GM18517 (cell line): ENCODE measurements around the gene ARHGAP26.

ENCODE experiments used
- ATAC-seq: cut with Tn5 transposase; IDR thresholded peaks from one replicate; pipeline ENCODE4 v1.9.1; 2021; ENCODE audit warnings: mild to moderate bottlenecking, moderate library complexity; ENCODE audit not compliant: unreplicated experiment

The ARHGAP26 gene

DNA sequence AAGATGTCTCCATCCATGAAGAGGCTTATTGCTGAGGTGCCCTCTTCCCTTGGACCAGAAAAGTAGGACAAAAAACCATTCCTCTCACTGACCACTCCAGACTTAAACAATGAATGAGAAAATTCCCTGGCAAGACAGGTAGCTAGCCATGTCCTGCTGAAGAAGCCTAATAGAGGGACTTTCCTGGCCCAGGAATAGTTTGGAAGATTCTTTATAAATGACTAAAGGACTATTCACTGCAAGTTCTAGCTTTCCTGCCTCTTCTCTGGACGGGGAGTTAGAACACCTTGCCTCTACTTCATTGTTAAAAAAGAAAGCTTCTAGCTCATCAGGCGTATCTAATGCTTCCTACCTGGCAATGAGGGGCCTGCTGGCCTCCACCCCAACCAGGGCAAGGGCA is 479.7 kb downstream of the ARHGAP26 start:
- no peak for ATAC-seq

DNA sequence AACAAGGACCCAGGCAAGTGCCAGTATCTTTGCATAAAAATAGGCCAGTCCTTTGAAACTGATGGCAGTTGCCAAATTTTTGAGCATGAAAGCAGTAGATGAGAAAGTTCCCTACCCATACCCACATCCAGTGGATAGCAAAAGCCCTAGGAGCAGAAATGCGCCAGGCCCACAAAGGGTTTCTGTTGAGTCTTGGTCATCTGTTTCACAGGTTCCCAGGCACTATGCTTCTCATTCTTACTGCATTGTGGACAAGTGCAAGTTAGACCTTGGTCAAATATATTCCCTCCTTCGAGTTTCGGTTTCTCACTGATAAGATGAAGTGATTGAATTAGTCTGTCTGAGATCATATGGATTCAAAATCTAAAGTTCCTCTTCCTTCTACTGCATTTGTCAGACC is 481.0 kb downstream of the ARHGAP26 start:
- no peak for ATAC-seq

DNA sequence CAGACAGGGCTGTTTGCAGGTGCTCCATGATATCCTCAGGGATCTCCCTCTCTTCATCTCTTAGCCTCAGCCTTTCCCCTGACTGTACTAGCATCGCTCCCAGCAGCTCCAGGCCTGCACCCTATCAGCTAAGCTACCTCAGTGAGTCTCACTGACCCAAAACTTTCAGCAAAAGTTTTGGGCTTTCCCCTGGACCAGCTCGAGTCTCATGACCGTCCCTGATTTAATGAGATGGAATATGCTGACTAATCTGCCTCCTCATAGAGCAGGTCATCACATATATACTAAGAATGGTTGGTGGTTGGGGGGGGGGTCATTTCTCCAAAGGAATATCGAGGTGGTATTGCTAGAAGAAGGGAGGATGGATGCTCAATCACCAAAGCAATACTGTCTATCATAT is 481.8 kb downstream of the ARHGAP26 start:
- ATAC-seq: no peak

DNA sequence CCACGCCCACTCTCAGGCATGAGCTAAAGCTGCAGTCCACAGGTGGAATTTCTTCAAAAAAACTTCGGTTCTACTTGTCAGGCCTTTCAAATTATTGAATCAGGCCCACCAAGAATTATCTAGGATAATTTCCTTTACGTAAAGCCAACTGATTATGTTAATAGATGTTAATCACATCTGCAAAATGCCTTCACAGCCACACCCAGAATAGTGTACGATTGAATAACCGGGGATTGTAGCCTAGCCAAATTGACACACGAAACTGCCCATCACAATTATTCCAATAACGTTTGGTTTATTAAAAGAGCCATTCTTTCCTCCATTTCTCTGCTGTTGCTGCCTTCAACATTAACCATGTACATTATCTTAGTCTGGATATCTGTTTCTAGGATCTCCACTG is 484.6 kb downstream of the ARHGAP26 start:
- ATAC-seq: no peak

DNA sequence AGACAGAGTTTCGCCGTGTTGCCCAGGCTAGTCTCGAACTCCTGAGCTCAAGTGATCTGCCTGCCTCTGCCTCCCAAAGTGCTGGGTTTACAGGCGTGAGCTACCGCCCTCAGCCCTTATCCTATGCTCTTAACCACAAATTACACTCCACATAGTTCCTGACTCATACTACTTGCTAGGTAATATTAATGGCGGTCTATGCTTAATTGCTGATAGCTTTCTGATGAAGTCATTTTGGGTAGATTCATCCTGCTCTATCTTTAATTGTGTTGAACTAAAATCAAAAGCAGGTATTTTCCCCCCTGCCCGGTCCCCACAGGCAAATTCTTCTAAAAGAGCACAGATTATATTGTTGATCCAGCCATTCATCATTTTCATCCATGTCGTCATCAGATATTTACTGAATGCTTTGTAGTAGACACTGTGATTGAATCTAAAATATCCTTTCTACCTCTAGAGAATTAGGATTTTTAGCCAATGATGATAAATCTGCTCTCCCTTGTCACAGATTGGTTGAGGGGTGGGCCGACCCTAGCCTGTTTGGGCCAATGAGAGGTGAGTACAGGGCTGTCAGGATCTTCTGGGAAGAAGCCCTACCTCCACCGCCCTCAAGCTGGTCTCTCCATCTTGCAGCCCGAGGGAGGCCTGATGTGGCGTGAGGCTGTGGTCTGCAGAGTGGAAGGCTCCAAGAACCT is 488.5 kb downstream of the ARHGAP26 start:
- ATAC-seq: no peak

DNA sequence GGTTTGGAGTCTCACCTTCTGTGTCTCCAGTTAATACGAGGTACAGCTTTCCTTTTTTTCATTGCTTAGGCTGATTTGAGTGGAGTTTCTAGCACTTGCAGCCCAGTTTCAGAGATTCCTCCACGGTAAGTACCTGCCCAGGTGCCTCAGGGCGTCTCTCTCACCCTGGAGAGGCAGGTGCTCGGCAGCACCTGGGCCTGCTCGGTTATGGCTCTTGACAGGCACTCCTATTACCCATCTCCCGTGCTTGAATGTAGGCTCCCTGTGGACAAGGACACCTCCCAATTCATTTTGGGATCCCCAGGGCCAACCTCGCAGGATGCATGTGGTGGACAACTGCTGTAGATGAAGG is 489.1 kb downstream of the ARHGAP26 start:
- ATAC-seq: no peak

DNA sequence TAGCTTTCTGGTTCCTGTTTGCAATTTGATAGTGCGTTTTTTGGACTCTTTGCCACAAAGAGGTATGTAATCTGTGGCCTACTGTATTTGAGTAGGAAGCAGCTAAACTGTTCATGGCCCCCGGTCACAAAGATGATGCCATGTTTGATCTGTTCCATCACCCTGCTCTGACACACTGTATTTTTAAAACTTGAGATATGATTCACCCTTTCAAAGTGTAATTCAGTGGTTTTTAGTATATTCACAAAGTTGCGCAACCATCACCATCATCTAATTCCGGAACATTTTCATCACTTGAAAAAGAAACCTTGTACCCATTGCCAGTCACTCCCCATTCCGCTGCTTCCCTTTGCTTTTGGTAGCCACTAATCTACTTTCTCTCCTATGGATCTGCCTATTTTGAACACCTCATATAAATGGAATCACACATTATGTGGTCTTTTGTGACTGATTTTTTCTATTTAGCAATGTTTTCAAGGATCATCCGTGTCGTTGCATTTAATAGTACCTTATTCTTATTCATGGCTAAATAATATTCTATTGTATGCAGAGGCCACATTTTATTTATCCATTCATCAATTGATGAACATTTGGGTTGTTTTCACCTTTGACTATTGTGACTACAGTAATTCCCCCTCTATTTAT is 491.7 kb downstream of the ARHGAP26 start:
- no peak for ATAC-seq

DNA sequence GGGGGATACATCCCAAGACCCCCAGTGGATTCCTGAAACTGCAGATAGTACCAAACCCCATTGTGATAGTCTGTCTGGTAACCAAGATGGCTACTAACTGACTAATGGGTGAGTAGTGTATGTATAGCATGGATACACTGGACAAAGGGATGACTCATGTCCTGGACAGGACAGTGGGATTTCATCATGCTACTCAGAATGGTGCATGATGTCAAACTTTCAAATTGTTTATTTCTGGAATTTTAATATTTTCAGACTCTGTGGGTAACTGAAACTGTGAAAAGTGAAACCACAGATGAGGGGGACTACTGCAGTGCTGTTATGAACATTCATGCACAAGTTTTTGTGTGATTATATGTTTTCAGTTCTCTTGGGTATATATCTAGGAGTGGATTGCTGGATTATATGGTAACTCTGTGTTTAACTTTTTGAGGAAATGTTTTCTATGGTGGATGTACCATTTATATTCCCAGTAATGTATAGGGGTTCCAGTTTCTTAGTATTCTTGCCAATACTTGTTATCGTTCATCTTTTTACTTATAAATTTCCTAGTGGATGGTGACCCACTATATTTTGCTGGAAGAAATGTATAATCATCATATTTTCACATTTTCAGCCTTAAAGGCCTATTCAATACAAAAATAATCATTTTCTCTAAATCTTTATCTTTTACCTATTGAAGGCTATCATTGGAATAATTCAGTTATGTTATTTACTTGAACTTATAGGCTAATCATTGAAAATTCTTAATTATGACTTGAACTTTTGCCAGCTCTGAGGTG is 492.4 kb downstream of the ARHGAP26 start:
- ATAC-seq: peak; percentile 80

DNA sequence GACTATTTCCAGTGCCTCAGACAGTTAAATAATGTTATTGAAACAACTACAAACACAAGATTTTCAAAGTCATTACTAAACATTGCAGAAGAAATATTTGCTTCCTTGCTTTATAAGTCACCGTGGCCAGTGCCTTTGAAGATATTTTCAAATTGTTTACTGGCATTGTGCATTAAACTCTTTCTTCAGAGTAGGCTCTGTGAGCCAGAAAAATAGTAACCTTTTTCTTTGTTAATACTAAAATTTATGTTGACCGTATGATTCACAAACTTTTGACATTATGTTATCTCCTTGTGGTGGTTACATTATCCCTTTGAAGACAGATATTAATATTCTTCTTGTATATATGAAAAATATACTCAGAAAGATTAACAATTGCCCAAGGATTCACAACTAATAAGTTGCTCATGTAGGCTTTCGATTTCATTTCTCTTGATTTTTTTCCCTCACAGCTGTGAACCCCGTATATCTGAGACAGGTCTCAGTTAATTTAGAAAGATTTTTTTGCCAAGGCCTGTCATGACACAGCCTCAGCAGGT is 493.2 kb downstream of the ARHGAP26 start:
- ATAC-seq: no peak

DNA sequence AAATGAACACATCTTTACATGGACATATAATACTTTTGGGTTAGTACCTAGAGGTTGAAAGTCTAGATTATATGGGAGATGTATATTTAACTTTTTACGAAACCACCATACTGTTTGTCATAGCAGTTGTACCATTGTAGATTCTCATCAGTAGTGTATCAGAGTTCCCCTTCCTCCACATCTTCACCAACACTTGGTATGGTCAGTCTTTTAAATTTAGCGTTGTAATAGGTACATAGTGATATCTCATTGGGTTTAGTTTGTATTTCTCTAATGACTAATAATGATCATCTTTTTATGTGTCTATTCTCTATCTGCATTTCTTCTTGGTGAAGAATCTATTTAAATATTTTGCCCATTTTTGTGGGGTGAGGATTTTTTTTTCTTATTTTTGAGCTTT is 495.8 kb downstream of the ARHGAP26 start:
- no peak for ATAC-seq

DNA sequence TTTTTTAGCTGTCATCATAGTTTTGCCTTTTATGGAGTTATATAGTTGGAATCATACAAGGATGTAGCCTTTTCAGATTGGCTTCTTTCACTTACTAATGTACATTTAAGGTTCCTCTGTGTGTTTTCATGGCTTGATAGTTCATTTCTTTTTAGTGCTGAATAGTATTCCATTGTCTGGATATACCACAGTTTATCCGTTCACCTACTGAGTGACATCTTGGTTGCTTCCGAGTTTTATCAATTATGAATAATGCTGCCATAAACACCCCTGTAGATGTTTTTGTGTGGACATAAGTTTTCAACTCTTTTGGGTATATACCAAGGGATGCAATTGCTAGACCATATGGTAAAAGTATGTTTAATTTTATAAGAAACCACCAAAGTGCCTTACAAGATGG is 497.0 kb downstream of the ARHGAP26 start:
- ATAC-seq: no peak

DNA sequence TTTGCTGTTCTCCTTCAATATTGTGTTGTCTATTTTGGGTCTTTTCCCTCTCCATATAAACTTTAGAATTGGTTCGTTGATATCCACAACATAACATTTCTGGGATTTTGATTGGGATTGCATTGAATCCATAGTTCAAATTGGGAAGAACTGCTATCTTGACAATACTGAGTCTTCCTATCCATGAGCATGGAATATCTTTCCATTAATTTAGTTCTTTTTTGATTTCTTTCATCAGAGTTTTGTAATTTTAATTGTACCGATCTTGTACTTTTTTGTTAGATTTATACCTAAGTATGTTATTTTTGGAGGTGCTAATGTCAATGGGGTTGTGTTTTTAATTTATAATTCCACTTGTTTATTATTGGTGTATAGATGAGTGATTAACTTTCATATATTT is 498.2 kb downstream of the ARHGAP26 start:
- no peak for ATAC-seq

DNA sequence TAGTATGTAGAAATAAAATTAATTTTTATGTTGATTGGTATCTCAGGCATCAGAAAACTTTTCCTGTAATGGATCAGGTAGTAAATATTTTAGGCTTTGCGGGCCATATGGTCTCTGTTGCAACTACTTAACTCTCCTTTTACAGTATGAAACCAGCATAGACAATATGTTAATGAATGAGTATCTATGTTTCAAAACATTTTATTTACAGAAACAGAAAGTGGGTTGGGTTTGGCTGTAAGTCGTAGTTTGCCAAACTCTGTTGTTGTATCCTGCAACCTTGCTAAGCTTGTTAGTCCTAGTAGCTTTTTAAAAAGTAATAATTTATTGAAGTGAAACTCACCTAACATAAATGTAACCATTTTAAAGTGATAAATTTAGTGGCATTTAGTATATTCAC is 501.3 kb downstream of the ARHGAP26 start:
- ATAC-seq: peak; percentile 83

DNA sequence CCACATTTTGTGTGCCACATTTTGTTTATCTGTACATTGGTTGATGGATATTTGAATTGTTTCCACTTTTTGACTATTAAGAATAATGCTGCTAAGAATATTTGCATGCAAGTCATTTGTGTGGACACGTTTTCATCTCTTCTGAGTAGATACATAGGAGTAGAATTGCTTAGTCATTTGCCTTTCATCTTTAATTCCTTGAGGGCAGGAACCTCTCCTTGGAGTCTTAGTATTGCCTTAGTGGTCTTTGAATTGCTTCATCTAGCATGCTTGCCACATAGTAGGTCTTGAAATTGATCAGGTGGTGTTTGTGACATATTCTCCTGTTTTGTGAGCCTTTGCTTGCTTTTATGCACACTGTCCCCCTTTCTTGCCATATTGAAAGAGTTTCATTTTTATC is 504.8 kb downstream of the ARHGAP26 start:
- ATAC-seq: no peak

DNA sequence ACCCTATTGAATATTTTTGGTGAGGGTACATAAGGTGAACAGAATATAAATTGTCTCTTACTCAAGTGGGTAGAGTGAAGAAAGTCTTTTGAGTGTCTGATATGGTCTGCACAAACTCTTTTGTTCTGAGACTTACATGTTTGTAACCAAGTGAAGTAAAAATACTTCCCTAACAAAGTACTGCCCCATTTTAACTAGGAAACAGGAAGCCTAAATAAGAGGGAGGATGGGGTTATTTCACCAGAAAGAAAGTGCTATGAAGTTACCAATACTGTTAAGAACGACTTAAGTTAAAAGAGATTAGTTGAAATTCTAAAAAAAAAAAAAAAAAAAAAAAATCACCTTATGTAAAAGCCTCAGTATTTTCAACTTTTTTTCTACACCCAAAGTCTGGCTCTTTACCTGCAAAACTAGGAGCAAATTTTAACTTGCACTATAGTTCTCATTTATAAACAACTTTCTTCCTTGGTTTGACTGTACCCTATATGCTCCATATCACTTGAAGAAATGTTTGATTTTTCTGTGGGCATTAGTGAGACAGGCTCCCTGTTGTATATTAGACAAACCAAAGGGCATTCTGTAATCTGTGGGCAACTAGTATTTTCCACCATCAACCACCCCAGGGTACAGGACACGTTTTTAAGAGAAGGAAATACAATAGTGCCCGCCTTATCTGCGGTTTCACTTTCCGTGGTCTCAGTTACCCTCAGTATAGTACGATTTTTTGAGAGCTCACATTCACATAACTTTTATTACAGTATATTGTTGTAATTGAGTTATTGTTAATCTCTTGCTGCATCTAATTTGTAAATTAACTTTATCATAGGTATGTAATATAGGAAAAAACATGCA is 505.6 kb downstream of the ARHGAP26 start:
- no peak for ATAC-seq

DNA sequence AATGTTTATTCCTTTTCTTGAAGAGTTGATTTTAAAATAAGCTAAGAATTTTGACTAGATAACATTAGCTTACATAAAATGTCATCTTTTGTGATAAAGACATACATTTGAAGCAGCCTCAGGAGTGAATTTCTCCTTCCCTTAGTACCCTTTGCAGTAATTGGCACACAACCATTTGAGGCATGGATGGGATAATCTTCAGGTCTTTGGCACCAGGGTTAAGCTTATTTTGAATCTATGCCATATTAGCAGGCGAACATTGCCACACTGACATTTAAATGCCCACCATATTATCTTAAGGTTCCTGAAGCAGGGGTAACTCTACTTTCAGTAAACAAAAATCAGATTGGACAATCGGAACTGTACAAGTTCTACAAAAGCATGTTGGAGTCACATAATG is 507.4 kb downstream of the ARHGAP26 start:
- no peak for ATAC-seq
